Body of pancreas (tissue), 4 donors: ENCODE results near the gene SLC1A2.

Source experiments
- POLR2A ChIP-seq, 3 donors: fragments of 450-650 bp; IDR thresholded peaks; one replicate each; pipeline ENCODE4 v1.6.1; 2016; ENCODE audit warnings: antibody characterized with exemption in 3 of 3, mild to moderate bottlenecking in 2 of 3
- TF ChIP-seq, protein P1 (sequence below), 7 experiments: fragments of 450-650 bp in 4 of 7; fragments of 200-600 bp in 3 of 7; sonication (generic) in 3 of 7; IDR thresholded peaks; one replicate each; pipeline ENCODE4 v1.5.1; 2016 to 2019; ENCODE audit warnings: antibody characterized with exemption in 7 of 7

DNA sequence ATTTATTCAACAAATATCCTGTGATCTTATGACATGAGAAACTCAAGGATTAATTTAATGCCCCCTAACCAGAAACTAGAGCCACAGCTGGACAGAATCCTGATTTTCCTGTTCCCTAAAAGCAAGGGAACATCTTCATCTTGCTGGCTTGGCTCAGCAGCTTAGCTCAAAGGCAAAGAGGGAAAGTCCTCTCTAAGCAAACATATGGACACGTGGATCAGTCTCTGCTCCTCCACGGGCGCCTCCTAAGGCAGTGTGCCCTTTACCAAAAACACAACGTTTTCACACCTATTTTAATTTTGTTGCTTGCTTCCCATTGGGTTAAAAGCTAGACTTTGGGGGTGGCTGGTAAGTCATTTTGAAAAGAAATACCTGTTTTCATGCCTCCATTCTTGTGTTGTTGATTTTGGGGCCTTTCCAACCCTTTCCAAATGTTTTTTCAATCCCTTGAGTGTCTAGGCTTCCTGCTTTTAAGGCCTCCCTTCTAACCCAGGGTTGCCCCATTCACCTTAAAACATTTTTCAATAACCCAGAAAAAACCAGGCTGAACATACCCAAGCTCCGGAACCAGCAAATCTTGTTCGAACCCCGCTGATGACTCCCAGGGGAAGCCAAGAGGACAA is 15.5 kb downstream of the SLC1A2 start:
- TF ChIP-seq, protein P1, sequence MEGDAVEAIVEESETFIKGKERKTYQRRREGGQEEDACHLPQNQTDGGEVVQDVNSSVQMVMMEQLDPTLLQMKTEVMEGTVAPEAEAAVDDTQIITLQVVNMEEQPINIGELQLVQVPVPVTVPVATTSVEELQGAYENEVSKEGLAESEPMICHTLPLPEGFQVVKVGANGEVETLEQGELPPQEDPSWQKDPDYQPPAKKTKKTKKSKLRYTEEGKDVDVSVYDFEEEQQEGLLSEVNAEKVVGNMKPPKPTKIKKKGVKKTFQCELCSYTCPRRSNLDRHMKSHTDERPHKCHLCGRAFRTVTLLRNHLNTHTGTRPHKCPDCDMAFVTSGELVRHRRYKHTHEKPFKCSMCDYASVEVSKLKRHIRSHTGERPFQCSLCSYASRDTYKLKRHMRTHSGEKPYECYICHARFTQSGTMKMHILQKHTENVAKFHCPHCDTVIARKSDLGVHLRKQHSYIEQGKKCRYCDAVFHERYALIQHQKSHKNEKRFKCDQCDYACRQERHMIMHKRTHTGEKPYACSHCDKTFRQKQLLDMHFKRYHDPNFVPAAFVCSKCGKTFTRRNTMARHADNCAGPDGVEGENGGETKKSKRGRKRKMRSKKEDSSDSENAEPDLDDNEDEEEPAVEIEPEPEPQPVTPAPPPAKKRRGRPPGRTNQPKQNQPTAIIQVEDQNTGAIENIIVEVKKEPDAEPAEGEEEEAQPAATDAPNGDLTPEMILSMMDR (IDR thresholded peaks at IDR 0.05), result no peak
- TF ChIP-seq POLR2A (IDR thresholded peaks at IDR 0.05), result no peak
